ENCODE measurements around the gene VGLL4.

DNA sequence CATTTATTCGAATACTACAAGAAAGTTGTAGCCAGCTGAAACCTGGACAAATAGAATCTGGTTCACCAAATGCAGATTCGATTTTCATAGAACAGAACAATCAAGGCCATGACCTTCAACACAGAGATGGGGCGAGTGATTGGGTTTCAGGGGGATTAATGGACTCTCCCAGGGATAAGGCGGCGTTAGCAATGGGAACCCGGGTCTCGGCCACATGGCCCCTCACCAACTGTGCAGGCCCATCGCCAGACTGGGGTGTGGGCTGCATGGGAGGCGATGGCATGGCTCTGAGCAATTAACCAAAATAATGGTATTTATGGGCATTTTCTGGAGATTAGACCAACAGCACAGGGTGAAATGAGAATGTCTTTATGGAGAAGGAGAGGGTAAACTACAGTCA, 34.2 kb downstream of the VGLL4 start:
- TF ChIP-seq, protein P1, sequence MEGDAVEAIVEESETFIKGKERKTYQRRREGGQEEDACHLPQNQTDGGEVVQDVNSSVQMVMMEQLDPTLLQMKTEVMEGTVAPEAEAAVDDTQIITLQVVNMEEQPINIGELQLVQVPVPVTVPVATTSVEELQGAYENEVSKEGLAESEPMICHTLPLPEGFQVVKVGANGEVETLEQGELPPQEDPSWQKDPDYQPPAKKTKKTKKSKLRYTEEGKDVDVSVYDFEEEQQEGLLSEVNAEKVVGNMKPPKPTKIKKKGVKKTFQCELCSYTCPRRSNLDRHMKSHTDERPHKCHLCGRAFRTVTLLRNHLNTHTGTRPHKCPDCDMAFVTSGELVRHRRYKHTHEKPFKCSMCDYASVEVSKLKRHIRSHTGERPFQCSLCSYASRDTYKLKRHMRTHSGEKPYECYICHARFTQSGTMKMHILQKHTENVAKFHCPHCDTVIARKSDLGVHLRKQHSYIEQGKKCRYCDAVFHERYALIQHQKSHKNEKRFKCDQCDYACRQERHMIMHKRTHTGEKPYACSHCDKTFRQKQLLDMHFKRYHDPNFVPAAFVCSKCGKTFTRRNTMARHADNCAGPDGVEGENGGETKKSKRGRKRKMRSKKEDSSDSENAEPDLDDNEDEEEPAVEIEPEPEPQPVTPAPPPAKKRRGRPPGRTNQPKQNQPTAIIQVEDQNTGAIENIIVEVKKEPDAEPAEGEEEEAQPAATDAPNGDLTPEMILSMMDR (IDR thresholded peaks at IDR 0.05), result no peak
- no peak for TF ChIP-seq POLR2A (IDR thresholded peaks at IDR 0.05)
- no peak for TF ChIP-seq EP300 (IDR thresholded peaks at IDR 0.05)
